NCI-H748 treated with DMSO at 0.1 percent for 48 hours (cell line): ENCODE measurements around the gene DDI2.
"Not testable (repeated sequence)": the region's sequence is repeated elsewhere in the genome, so short reads cannot be mapped to it uniquely, and the experiment has no call there.

Experiments used
- DNase-seq: peaks from one replicate; lab custom pipeline; 2025; lab: John Stamatoyannopoulos, UW

The DDI2 gene

GRCh38 chr1:15636436-15636835 lies 19.2 kb downstream of the DDI2 start:
- no peak for DNase-seq

- no peak for DNase-seq
These were observed 20.6 kb downstream of the DDI2 start for GRCh38 chr1:15637826-15638225.

- DNase-seq = no peak
These were observed 22.0 kb downstream of the DDI2 start for GRCh38 chr1:15639262-15639661.

GRCh38 chr1:15639931-15640330 lies 22.7 kb downstream of the DDI2 start:
- DNase-seq = no peak

GRCh38 chr1:15640667-15641066 lies 23.4 kb downstream of the DDI2 start:
- no peak for DNase-seq

GRCh38 chr1:15649937-15650336 lies 32.7 kb downstream of the DDI2 start:
- no peak for DNase-seq

GRCh38 chr1:15650433-15650832 lies 33.2 kb downstream of the DDI2 start:
- no peak for DNase-seq

- DNase-seq = not testable (repeated sequence)
These were observed 34.9 kb downstream of the DDI2 start for GRCh38 chr1:15652130-15652529.

GRCh38 chr1:15654091-15654690 lies 36.9 kb downstream of the DDI2 start:
- DNase-seq = no peak

- DNase-seq = no peak
These were observed 39.2 kb downstream of the DDI2 start for GRCh38 chr1:15656464-15656863.

- no peak for DNase-seq
These were observed 39.8 kb downstream of the DDI2 start for GRCh38 chr1:15657021-15657420.

GRCh38 chr1:15660151-15660550 lies 42.9 kb downstream of the DDI2 start:
- no peak for DNase-seq

GRCh38 chr1:15662477-15662876 lies 45.2 kb downstream of the DDI2 start:
- no peak for DNase-seq

- DNase-seq = no peak
These were observed 46.7 kb downstream of the DDI2 start for GRCh38 chr1:15663925-15664324.

- DNase-seq = no peak
These were observed 50.1 kb downstream of the DDI2 start for GRCh38 chr1:15667362-15667761.

GRCh38 chr1:15668089-15668754 lies 51.0 kb downstream of the DDI2 start:
- DNase-seq = no peak

GRCh38 chr1:15669074-15669473 lies 51.8 kb downstream of the DDI2 start:
- no peak for DNase-seq

- no peak for DNase-seq
These were observed 52.6 kb downstream of the DDI2 start for GRCh38 chr1:15669864-15670263.

- DNase-seq = no peak
These were observed 54.2 kb downstream of the DDI2 start for GRCh38 chr1:15671430-15671829.

GRCh38 chr1:15674386-15675159 lies 57.3 kb downstream of the DDI2 start:
- DNase-seq = no peak

- DNase-seq = no peak
These were observed 58.8 kb downstream of the DDI2 start for GRCh38 chr1:15676010-15676409.

- no peak for DNase-seq
These were observed 59.7 kb downstream of the DDI2 start for GRCh38 chr1:15676688-15677661.
